ENCODE data around the gene DIPK1C.

The DIPK1C gene

DNA sequence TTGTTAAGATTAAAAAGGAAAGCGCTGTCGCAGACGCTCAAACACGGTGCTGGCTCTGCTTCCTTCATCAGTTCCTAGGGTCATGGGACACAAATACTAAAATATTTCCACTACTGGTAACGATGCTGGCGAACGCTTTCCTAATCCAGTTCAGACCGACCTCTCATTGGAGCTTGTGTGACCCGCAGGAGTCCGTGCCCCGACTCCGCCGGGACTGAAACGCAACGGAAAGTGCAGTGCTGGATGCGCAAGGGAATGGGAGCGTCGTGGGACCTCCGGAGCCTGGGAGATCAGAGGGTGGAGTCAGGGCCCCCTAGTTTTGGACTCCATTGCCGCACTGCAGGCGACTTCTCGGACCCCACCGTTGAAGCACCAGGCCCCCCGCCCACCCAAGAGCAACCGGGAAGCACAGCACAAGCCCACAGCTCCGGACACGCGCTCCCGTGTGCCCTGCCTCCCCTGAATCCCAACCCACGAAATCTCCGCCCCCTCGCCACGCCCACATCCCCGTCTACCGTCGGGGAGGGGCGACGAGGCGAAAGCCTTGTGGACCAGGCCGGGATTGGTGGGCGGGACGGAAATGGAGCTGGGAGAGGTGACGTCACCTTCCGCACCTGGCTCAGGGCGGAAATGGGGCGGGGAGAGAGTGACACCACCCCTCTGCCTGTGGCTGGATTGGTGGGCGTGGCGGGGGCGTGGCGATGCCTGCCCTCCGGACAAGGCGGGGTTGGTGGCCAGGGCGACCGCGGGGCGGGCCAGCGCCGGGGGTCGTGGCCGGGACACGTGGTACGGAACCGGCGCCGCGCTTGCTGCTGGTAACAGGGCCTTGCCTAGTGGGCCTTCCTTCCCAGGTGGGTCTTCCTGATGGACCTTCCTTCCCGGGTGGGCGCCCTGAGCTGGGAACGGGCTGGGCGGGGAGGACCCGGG lies 38.7 kb upstream of the DIPK1C start, which contains the start of gene CNDP2:
Gene CNDP2, plus strand, starts transcription at position 783 of the 927 bp plus-strand sequence. CDS start 3,611 bp downstream, outside the sequence.
- Mint-ChIP-seq H3K36me3 (ENCODE audit: insufficient read depth) (peaks cover 19% of the 10 kb centered on the region), H3K27ac (ENCODE audit: low read depth) (peak within 1 kb of the TSS; percentile 93), H3K4me3 (peak within 1 kb of the TSS; percentile 95), H3K9me3 (no peaks in the 10 kb centered on the region), H3K4me1 (peaks cover 42% of the 10 kb centered on the region), H3K27me3 (no peaks in the 10 kb centered on the region)
- DNase-seq (ENCODE audit: low spot score in 2 of 2), result peak; percentile 91 to 97
- ATAC-seq (replicated peaks; ENCODE audit: extremely low read depth, poor library complexity, severe bottlenecking), result peak; percentile 45

DNA sequence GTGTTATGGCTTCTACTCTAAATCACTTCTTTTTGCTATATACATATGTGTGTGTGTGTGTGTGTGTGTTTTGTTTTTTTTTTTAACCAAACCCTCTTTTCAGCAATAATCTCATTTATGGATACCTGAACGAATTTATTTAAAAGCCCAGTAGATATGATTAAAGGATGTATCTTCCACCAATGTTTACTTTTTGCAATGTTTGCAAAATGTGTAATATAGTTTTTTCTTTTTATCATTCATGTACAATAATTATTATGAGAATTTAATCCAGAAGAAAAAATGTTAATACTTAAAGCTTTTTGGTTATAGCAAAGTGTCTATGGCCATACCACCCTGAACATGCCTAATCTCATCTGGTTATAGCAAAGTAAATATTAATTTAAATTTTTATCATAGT lies 37.4 kb upstream of the DIPK1C start:
- Mint-ChIP-seq H3K27ac (ENCODE audit: low read depth) (no peak overlapping the region), H3K36me3 (ENCODE audit: insufficient read depth) (peaks cover 14% of the 10 kb centered on the region), H3K27me3 (no peaks in the 10 kb centered on the region), H3K4me3 (peak overlapping the region; percentile 7), H3K4me1 (peaks cover 34% of the 10 kb centered on the region), H3K9me3 (no peaks in the 10 kb centered on the region)
- DNase-seq (ENCODE audit: low spot score in 2 of 2), result no peak
- no peak for ATAC-seq (replicated peaks; ENCODE audit: extremely low read depth, poor library complexity, severe bottlenecking)

DNA sequence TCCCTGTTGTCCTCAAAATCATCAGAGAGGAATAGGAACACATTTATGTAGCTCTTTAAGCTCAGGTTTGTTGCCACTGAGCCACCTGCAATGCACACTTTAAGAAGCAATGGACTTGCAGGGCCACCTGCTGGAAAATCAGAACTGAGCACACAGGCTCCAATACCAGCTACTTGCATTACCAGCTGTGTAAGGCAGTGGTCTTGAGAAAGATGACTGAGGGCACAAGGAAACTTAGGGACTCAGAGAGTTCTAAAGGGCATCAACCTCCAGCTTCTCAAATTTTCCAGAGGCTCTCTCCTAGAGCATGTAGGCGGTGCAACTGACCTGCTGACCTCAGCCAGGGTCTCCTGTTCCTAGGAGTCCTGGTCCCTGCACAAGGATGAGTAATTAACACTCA lies 36.6 kb upstream of the DIPK1C start:
- peak; percentile 72 for ATAC-seq (replicated peaks; ENCODE audit: extremely low read depth, poor library complexity, severe bottlenecking)
- H3K27me3 Mint-ChIP-seq, result no peaks in the 10 kb centered on the region
- peaks cover 27% of the 10 kb centered on the region for H3K4me1 Mint-ChIP-seq
- DNase-seq (ENCODE audit: low spot score in 2 of 2), result peak in 1 of 2 donors; percentile 55
- no peaks in the 10 kb centered on the region for H3K9me3 Mint-ChIP-seq
- H3K36me3 Mint-ChIP-seq (ENCODE audit: insufficient read depth), result peaks cover 10% of the 10 kb centered on the region
- no peak overlapping the region for H3K27ac Mint-ChIP-seq (ENCODE audit: low read depth)
- H3K4me3 Mint-ChIP-seq, result no peak overlapping the region

DNA sequence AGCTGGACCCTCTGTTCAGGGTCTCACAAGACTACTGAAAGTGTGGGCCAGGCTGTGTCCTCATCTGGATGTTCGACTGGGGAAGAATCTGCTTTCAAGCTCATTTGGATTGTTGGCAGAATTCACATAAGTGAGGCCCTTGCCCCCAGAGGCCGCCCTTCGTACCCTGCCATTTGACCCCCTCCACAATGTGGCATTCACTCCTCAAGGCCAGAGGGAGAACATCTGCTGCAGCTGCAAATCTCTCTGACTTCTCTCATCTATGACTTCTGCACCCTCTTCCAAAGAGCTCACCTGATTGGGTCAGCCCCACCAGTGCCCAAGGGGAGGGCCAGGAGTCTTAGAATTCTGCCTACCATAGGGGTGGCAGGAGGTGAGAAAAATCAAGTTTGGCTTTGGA lies 35.2 kb upstream of the DIPK1C start:
- DNase-seq (ENCODE audit: low spot score in 2 of 2) (no peak), ATAC-seq (replicated peaks; ENCODE audit: extremely low read depth, poor library complexity, severe bottlenecking) (no peak)
- H3K9me3 Mint-ChIP-seq, result no peaks in the 10 kb centered on the region
- H3K27ac Mint-ChIP-seq (ENCODE audit: low read depth), result no peak overlapping the region
- peaks cover 19% of the 10 kb centered on the region for H3K4me1 Mint-ChIP-seq
- H3K36me3 Mint-ChIP-seq (ENCODE audit: insufficient read depth), result peaks cover 8% of the 10 kb centered on the region
- no peak overlapping the region for H3K4me3 Mint-ChIP-seq
- H3K27me3 Mint-ChIP-seq, result no peaks in the 10 kb centered on the region

DNA sequence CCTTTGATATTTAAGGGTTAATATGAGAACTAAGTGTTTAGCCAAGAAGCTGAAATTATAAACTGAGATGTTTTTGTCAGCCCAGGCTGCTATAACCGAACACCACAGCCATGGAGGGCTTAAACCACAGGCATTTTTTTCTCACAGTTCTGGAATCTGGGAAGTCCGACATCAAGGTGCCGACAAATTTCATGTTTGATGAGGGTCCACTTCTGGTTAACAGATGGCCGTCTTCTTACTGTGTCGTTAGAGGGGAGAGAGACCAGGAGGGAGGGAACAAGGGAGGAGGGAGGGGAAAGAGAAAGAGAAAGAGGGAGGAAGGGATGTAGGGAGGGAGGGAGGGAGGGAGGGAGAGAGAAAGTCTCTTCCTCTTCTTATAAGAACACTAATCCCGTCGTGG lies 32.6 kb upstream of the DIPK1C start:
- Mint-ChIP-seq H3K4me1 (peaks cover 9% of the 10 kb centered on the region), H3K36me3 (ENCODE audit: insufficient read depth) (peaks cover 1% of the 10 kb centered on the region), H3K4me3 (no peak overlapping the region), H3K27me3 (no peaks in the 10 kb centered on the region), H3K9me3 (no peaks in the 10 kb centered on the region), H3K27ac (ENCODE audit: low read depth) (no peak overlapping the region)
- no peak for ATAC-seq (replicated peaks; ENCODE audit: extremely low read depth, poor library complexity, severe bottlenecking)
- DNase-seq (ENCODE audit: low spot score in 2 of 2), result no peak

DNA sequence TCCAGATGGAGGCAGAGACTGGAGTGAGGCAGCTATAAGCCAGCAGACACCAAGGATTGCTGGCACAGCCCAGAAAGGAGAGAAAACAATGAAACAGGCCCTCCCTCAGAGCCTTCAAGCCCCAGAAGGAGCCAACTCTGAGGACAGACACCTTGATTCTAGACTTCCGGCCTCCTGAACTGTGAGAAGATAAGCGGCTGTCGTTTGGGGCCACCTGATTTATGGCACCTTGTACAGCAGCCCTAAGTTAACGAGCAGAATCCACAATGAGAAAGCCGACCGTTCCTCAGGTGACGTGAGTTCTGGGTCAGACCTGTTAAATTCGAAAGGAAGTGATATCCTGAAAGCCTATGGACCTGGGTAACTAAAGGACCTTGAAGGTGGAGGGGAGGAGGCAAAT lies 31.8 kb upstream of the DIPK1C start:
- DNase-seq (ENCODE audit: low spot score in 2 of 2), result no peak
- no peak for ATAC-seq (replicated peaks; ENCODE audit: extremely low read depth, poor library complexity, severe bottlenecking)
- Mint-ChIP-seq H3K27me3 (no peaks in the 10 kb centered on the region), H3K27ac (ENCODE audit: low read depth) (no peak overlapping the region), H3K4me3 (no peak overlapping the region), H3K4me1 (peaks cover 11% of the 10 kb centered on the region), H3K36me3 (ENCODE audit: insufficient read depth) (no peaks in the 10 kb centered on the region), H3K9me3 (no peaks in the 10 kb centered on the region)

DNA sequence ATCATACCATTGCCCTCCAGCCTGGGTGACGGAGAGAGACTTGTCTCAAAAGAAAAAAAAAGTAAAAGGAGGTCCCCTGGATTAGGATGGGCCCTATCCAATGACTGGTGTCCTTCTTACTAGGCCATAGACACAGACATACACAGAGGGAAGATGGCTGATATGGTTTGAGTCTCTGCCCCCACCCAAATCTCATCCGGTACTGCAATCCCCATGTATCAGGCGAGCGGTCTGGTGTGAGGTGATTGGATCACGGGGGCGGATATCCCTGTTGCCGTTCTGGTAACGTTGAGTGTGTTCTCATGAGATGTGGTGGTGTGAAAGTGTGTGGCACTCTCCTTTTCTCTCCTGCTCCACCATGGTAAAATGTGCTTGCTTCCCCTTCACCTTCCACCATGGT lies 31.2 kb upstream of the DIPK1C start:
- no peak for ATAC-seq (replicated peaks; ENCODE audit: extremely low read depth, poor library complexity, severe bottlenecking)
- Mint-ChIP-seq H3K27me3 (no peaks in the 10 kb centered on the region), H3K9me3 (no peaks in the 10 kb centered on the region), H3K4me3 (no peak overlapping the region), H3K36me3 (ENCODE audit: insufficient read depth) (no peaks in the 10 kb centered on the region), H3K4me1 (peaks cover 7% of the 10 kb centered on the region), H3K27ac (ENCODE audit: low read depth) (no peak overlapping the region)
- DNase-seq (ENCODE audit: low spot score in 2 of 2), result no peak

DNA sequence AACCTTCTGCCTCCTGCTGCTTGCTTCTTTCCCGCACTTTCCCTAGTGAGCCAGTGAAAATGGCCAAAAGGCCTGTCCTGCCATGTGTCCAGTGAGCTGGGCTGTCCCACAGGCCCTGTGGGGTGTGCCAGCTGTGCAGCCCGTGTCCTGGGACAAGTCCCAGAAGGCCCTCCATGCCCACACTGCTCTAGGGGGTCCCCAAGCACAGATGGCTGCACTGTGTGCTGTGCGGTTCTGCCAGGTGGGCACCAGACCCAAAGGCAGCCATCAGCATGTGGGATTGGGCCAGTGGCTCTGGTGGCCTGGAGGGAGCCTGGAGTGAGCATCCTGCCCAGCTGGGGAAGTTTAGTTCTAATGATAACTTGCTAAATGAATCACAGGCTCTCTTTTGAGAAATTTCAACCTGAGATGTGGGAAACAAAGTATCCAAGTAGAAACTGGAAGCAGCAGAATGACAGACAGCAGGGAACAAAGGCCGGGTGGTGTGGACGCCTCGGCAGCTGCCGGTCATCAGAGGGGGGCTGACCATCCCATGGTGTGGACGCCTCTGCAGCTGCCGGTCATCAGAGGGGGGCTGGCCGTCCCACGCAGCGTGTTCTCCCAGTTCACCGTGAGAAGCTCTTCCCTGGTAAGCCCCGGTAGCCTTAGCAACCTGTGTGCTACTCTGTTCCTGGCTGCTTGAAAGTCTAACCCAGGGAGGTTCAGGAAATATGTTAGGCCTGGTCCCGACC lies 29.2 kb upstream of the DIPK1C start:
- no peaks in the 10 kb centered on the region for H3K36me3 Mint-ChIP-seq (ENCODE audit: insufficient read depth)
- ATAC-seq (replicated peaks; ENCODE audit: extremely low read depth, poor library complexity, severe bottlenecking) (no peak), DNase-seq (ENCODE audit: low spot score in 2 of 2) (no peak)
- no peaks in the 10 kb centered on the region for H3K9me3 Mint-ChIP-seq
- no peaks in the 10 kb centered on the region for H3K27me3 Mint-ChIP-seq
- H3K4me3 Mint-ChIP-seq, result no peak overlapping the region
- peaks cover 6% of the 10 kb centered on the region for H3K4me1 Mint-ChIP-seq
- H3K27ac Mint-ChIP-seq (ENCODE audit: low read depth), result no peak overlapping the region

DNA sequence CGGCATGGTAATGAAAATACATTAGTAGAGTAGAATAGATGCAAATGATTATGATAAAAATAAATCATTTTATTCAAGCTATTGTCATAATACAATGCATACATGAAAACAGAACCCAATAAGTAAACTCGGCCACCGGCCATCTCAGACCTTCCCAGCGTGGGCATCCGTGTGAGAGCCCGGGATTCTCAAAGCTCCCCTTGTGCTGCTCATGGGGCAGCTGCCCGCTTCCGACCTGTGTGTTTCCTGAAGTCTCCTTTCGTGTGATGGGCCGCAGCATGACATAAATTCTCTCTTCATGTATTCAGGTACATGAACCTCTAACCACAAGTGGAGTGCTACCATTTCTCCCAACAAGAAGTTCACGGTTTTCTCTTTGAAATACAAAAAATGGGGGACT lies 25.6 kb upstream of the DIPK1C start:
- H3K4me1 Mint-ChIP-seq, result peaks cover 6% of the 10 kb centered on the region

DNA sequence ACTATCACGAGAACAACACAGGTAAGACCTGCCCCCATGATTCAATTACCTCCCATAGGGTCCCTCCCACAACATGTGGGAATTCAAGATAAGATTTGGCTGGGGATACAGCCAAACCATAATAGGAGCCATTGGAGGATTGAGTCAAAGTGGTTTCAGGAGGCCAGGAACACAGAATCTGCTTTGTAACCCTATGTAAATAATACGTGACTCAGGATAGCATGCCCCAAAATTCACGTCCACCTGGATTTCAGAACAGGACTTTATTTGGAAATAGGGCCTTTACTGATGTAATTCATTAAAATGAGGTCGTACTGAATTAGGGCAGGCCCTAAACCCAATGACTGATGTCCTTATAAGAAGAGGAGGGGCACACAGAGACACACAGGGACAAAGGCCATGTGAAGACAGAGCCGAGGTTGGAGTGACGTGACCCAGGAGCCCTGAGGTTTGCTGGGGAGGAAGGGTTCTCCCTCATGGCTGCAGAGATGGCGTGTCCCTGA lies 23.1 kb upstream of the DIPK1C start:
- DNase-seq (ENCODE audit: low spot score in 2 of 2), result no peak
- Mint-ChIP-seq H3K9me3 (no peaks in the 10 kb centered on the region), H3K4me1 (peaks cover 6% of the 10 kb centered on the region), H3K36me3 (ENCODE audit: insufficient read depth) (no peaks in the 10 kb centered on the region), H3K4me3 (no peak overlapping the region), H3K27me3 (peaks cover 11% of the 10 kb centered on the region), H3K27ac (ENCODE audit: low read depth) (no peak overlapping the region)
- no peak for ATAC-seq (replicated peaks; ENCODE audit: extremely low read depth, poor library complexity, severe bottlenecking)

More for the DNA sequence above, 25.6 kb upstream of the DIPK1C start:
- Mint-ChIP-seq H3K27me3 (peaks cover 11% of the 10 kb centered on the region), H3K27ac (ENCODE audit: low read depth) (no peak overlapping the region), H3K9me3 (no peaks in the 10 kb centered on the region), H3K36me3 (ENCODE audit: insufficient read depth) (no peaks in the 10 kb centered on the region), H3K4me3 (peak overlapping the region; percentile 36)
- DNase-seq (ENCODE audit: low spot score in 2 of 2), result no peak
- ATAC-seq (replicated peaks; ENCODE audit: extremely low read depth, poor library complexity, severe bottlenecking), result no peak

DNA sequence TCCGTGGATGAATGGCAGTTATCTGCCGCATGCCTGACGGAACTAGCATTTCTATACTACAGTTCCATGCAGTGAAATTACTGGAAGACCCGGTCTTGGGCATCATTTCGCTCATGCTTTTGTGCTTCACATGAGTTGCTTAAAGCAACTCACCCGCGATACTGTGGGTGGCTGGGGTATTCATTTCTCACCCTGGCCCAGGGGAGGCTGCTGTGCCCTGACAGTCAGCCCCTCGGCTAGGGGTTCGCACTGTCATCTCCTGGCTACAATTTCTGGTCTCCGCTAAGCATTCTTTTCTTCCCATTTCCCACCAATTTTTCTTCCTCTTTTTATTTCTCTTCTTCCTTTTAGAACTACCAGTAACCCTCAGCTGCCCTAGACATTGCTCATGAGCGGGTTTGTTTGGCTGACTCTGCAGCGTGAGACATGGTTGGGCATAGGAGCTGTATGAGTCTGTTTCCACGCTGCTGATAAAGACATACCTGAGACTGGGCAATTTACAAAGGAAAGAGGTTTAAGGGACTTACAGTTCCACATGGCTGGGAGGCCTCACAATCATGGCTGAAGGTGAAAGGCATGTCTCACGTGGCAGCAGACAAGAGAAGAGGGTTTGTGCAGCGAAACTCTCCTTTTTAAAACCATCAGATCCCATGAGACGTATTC lies 22.5 kb upstream of the DIPK1C start:
- DNase-seq (ENCODE audit: low spot score in 2 of 2), result no peak
- H3K4me1 Mint-ChIP-seq, result peaks cover 1% of the 10 kb centered on the region
- peaks cover 11% of the 10 kb centered on the region for H3K27me3 Mint-ChIP-seq
- H3K27ac Mint-ChIP-seq (ENCODE audit: low read depth), result no peak overlapping the region
- no peak overlapping the region for H3K4me3 Mint-ChIP-seq
- H3K9me3 Mint-ChIP-seq, result no peaks in the 10 kb centered on the region
- H3K36me3 Mint-ChIP-seq (ENCODE audit: insufficient read depth), result no peaks in the 10 kb centered on the region
- no peak for ATAC-seq (replicated peaks; ENCODE audit: extremely low read depth, poor library complexity, severe bottlenecking)

DNA sequence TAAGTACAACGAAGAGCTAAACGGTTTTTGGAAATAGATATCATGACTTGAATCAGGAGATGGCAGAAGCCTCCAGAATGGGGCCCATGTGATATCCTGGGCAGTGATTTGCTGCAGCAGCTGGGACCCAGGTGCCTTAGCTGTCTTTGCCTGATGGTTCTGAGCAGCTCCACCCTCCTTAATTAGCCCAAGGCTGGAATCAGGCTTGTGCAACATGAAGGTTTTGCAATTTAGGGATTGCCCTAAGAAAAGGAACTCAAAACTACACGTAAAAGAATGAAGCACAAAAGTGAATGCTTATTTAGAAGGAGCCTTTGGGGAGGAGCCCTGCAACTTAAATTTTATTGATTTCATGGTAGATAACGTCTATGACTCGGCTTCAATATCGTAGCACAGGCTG lies 21.8 kb upstream of the DIPK1C start:
- Mint-ChIP-seq H3K4me3 (no peak overlapping the region), H3K4me1 (no peaks in the 10 kb centered on the region), H3K27ac (ENCODE audit: low read depth) (no peak overlapping the region), H3K27me3 (peaks cover 11% of the 10 kb centered on the region), H3K9me3 (no peaks in the 10 kb centered on the region), H3K36me3 (ENCODE audit: insufficient read depth) (no peaks in the 10 kb centered on the region)
- DNase-seq (ENCODE audit: low spot score in 2 of 2) (no peak), ATAC-seq (replicated peaks; ENCODE audit: extremely low read depth, poor library complexity, severe bottlenecking) (no peak)

All from central memory CD8-positive, alpha-beta T cell (primary cell).